HG03103 (cell line): ENCODE data around the gene EXD1.

Source experiments
- ATAC-seq: cut with Tn5 transposase; IDR thresholded peaks from one replicate; pipeline ENCODE4 v1.9.1; 2021; ENCODE audit warnings: low read depth; ENCODE audit not compliant: unreplicated experiment

The EXD1 gene

GRCh38 chr15:41231422-41232226, 1.1 kb upstream of the EXD1 start:
- ATAC-seq: peak; percentile 34

GRCh38 chr15:41230345-41230649, 260 bp downstream of the EXD1 start:
- ATAC-seq: no peak

- ATAC-seq: no peak
Observed at GRCh38 chr15:41219381-41219780, 11.2 kb downstream of the EXD1 start.

GRCh38 chr15:41218851-41219250, 11.7 kb downstream of the EXD1 start:
- no peak for ATAC-seq

- ATAC-seq: no peak
Observed at GRCh38 chr15:41215708-41216107, 14.8 kb downstream of the EXD1 start.

- ATAC-seq: no peak
Observed at GRCh38 chr15:41207687-41208448, 22.7 kb downstream of the EXD1 start.

- ATAC-seq: no peak
Observed at GRCh38 chr15:41205315-41205714, 25.2 kb downstream of the EXD1 start.

GRCh38 chr15:41203395-41203794, 27.2 kb downstream of the EXD1 start:
- ATAC-seq: no peak

GRCh38 chr15:41199470-41199869, 31.1 kb downstream of the EXD1 start:
- ATAC-seq: no peak

GRCh38 chr15:41194444-41194843, 36.1 kb downstream of the EXD1 start:
- ATAC-seq: no peak

- no peak for ATAC-seq
Observed at GRCh38 chr15:41183581-41183980, 47.0 kb downstream of the EXD1 start.

GRCh38 chr15:41182266-41182665, 48.3 kb downstream of the EXD1 start:
- ATAC-seq: no peak

- no peak for ATAC-seq
Observed at GRCh38 chr15:41180206-41180789, 50.3 kb downstream of the EXD1 start.

- ATAC-seq: no peak
Observed at GRCh38 chr15:41169781-41170180, 60.8 kb downstream of the EXD1 start.

GRCh38 chr15:41169086-41169485, 61.5 kb downstream of the EXD1 start:
- no peak for ATAC-seq

- ATAC-seq: no peak
Observed at GRCh38 chr15:41161736-41162135, 68.8 kb downstream of the EXD1 start.

- no peak for ATAC-seq
Observed at GRCh38 chr15:41161336-41161735, 69.2 kb downstream of the EXD1 start.

- ATAC-seq: no peak
Observed at GRCh38 chr15:41160639-41161315, 69.8 kb downstream of the EXD1 start.

GRCh38 chr15:41154412-41154811, 76.1 kb downstream of the EXD1 start:
- no peak for ATAC-seq

- no peak for ATAC-seq
Observed at GRCh38 chr15:41153733-41154132, 76.8 kb downstream of the EXD1 start.

GRCh38 chr15:41151451-41152005, 79.0 kb downstream of the EXD1 start:
- no peak for ATAC-seq
